ENCODE measurements around the gene DUSP6.

DUSP6 gene

GRCh38 chr12:89383235-89384049, 31.1 kb upstream of the DUSP6 start:
- no peak for DNase-seq (ENCODE audit: low read depth)
- no peak overlapping the region for H3K4me3 ChIP-seq (ENCODE audit: low read length)
- TF ChIP-seq CTCF (IDR thresholded peaks at IDR 0.05; ENCODE audit: insufficient read depth, low read depth, low read length, missing control alignments) = no peak

GRCh38 chr12:89382328-89382727, 30.0 kb upstream of the DUSP6 start:
- H3K4me3 ChIP-seq (ENCODE audit: low read length) = no peak overlapping the region
- no peak for DNase-seq (ENCODE audit: low read depth)

GRCh38 chr12:89379839-89380467, 27.7 kb upstream of the DUSP6 start:
- no peak overlapping the region for H3K4me3 ChIP-seq (ENCODE audit: low read length)
- no peak for DNase-seq (ENCODE audit: low read depth)
- no peak for TF ChIP-seq CTCF (IDR thresholded peaks at IDR 0.05; ENCODE audit: insufficient read depth, low read depth, low read length, missing control alignments)

More at GRCh38 chr12:89382328-89382727, 30.0 kb upstream of the DUSP6 start:
- TF ChIP-seq CTCF (IDR thresholded peaks at IDR 0.05; ENCODE audit: insufficient read depth, low read depth, low read length, missing control alignments) = no peak

GRCh38 chr12:89379148-89379838, 27.0 kb upstream of the DUSP6 start:
- TF ChIP-seq CTCF (IDR thresholded peaks at IDR 0.05; ENCODE audit: insufficient read depth, low read depth, low read length, missing control alignments) = no peak
- H3K4me3 ChIP-seq (ENCODE audit: low read length) = no peak overlapping the region
- DNase-seq (ENCODE audit: low read depth) = no peak

- TF ChIP-seq CTCF (IDR thresholded peaks at IDR 0.05; ENCODE audit: insufficient read depth, low read depth, low read length, missing control alignments) = no peak
- H3K4me3 ChIP-seq (ENCODE audit: low read length) = no peak overlapping the region
- no peak for DNase-seq (ENCODE audit: low read depth)
Observed at GRCh38 chr12:89376844-89377243, 24.5 kb upstream of the DUSP6 start.

GRCh38 chr12:89376202-89376529, 23.9 kb upstream of the DUSP6 start:
- TF ChIP-seq CTCF (IDR thresholded peaks at IDR 0.05; ENCODE audit: insufficient read depth, low read depth, low read length, missing control alignments) = no peak
- no peak for DNase-seq (ENCODE audit: low read depth)
- no peak overlapping the region for H3K4me3 ChIP-seq (ENCODE audit: low read length)

All from epithelial cell of esophagus (primary cell).